ENCODE measurements around the gene ALCAM.

DNA sequence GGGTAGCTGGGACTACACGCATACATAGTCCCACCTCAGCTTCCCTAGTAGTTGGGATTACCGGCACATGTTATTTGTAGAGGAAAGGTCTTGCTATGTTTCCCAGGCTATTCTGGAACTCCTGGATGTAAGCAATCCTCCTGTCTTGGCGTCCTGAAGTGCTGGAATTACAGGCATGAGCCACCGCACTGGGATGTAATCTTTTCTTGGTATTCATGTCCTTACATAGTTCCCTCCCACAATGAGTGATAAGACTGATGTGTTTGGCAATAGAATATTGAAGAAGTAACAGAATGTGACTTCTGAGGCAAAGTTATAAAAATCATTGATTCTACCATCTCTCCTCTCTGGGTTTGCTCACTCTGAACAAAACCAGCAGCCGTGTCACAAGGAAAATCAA lies 22.7 kb upstream of the ALCAM start:
- TF ChIP-seq RAD21 (IDR thresholded peaks at IDR 0.05; ENCODE audit: low read depth), result no peak
- TF ChIP-seq, protein P1, sequence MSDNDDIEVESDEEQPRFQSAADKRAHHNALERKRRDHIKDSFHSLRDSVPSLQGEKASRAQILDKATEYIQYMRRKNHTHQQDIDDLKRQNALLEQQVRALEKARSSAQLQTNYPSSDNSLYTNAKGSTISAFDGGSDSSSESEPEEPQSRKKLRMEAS (IDR thresholded peaks at IDR 0.05), result no peak
- TF ChIP-seq EP300 (IDR thresholded peaks at IDR 0.05; ENCODE audit: borderline replicate concordance), result no peak

All from Ishikawa (cell line).